ENCODE measurements around the gene SIN3B. TPM values are rescaled to one million over a fixed set of nuclear protein-coding genes. Genes with fewer than 3 reads are reported as not detected.

The SIN3B gene
- polyA plus RNA-seq, 3 donors, result 7.2 to 154 (median 10.2) TPM

GRCh38 chr19:16790051-16790450, 39.1 kb upstream of the SIN3B start:
- intact Hi-C loops (cut with micrococcal nuclease), result no loop called here
- H3K9me3 ChIP-seq (replicated peaks in 1 of 2; ENCODE audit: control insufficient read depth in 1 of 2, insufficient read depth in 1 of 2, low read length in 2 of 2), result peaks cover 6 to 15% of the 10 kb centered on the region in 2 donors
- no peak overlapping the region for H3K4me2 ChIP-seq (replicated peaks; ENCODE audit: extremely low read depth, low read length, poor library complexity, severe bottlenecking)
- H3K4me3 ChIP-seq (replicated peaks in 1 of 3; ENCODE audit: low read depth in 2 of 3, low read length in 3 of 3), result no peak overlapping the region
- DNase-seq, result peak in 1 of 3 donors; percentile 27
- H3K27me3 Mint-ChIP-seq (ENCODE audit: low read depth in 3 of 3), result no peaks in the 10 kb centered on the region
- H3K9me3 Mint-ChIP-seq, result peaks cover 5 to 29% (median 17%) of the 10 kb centered on the region in 7 donors
- H3K4me1 ChIP-seq (ENCODE audit: control insufficient read depth in 1 of 2, insufficient read depth in 2 of 2, low read length in 2 of 2), result peaks cover 29 to 45% of the 10 kb centered on the region in 2 donors
- peaks cover 0 to 12% of the 10 kb centered on the region in 2 donors for H3K36me3 Mint-ChIP-seq
- no peaks in the 10 kb centered on the region for H3K27me3 ChIP-seq (ENCODE audit: control insufficient read depth in 2 of 2, insufficient read depth in 2 of 2, low read length in 2 of 2)
- H3K27ac ChIP-seq (ENCODE audit: low read depth in 1 of 2, low read length in 2 of 2), result peak overlapping the region in 1 of 2 donors; percentile 72
- H4K20me1 ChIP-seq (ENCODE audit: insufficient read depth, low read length), result no peaks in the 10 kb centered on the region
- TF ChIP-seq CTCF (IDR thresholded peaks at IDR 0.05), result no peak
- H3K9ac ChIP-seq (ENCODE audit: insufficient read depth, low read length, poor library complexity, severe bottlenecking), result no peak overlapping the region
- no peak overlapping the region for H3K4me3 Mint-ChIP-seq
- H2AFZ ChIP-seq (ENCODE audit: insufficient read depth, low read depth, low read length, poor library complexity, severe bottlenecking), result no peak overlapping the region
- no peaks in the 10 kb centered on the region for H3K36me3 ChIP-seq (replicated peaks in 1 of 2; ENCODE audit: control insufficient read depth in 1 of 2, insufficient read depth in 2 of 2, low read length in 2 of 2)
- no peaks in the 10 kb centered on the region for H3K79me2 ChIP-seq (ENCODE audit: insufficient read depth, low read length)
- H3K27ac Mint-ChIP-seq, result peak overlapping the region in 4 of 7 donors; percentile 5 to 69 (median 42)
- WGBS (ENCODE audit: insufficient coverage), result no CpG with 5 or more reads among the region's 1 CpG
- peaks cover 46% of the 10 kb centered on the region for H3K4me1 Mint-ChIP-seq

GRCh38 chr19:16791942-16792341, 37.3 kb upstream of the SIN3B start:
- H3K4me2 ChIP-seq (replicated peaks; ENCODE audit: extremely low read depth, low read length, poor library complexity, severe bottlenecking), result no peak overlapping the region
- no peak for DNase-seq
- Mint-ChIP-seq H3K4me3 (no peak overlapping the region), H3K27ac (peak overlapping the region in 2 of 7 donors; percentile 19 to 31), H3K36me3 (peaks cover 2 to 12% of the 10 kb centered on the region in 2 donors), H3K4me1 (peaks cover 57% of the 10 kb centered on the region), H3K27me3 (ENCODE audit: low read depth in 3 of 3) (peaks cover 0 to 3% (median 0%) of the 10 kb centered on the region in 3 donors), H3K9me3 (peaks cover 10 to 44% (median 30%) of the 10 kb centered on the region in 7 donors)
- no peak for TF ChIP-seq CTCF (IDR thresholded peaks at IDR 0.05)
- no peaks in the 10 kb centered on the region for H4K20me1 ChIP-seq (ENCODE audit: insufficient read depth, low read length)
- H3K9me3 ChIP-seq (replicated peaks in 1 of 2; ENCODE audit: control insufficient read depth in 1 of 2, insufficient read depth in 1 of 2, low read length in 2 of 2), result peaks cover 9 to 30% of the 10 kb centered on the region in 2 donors
- no peaks in the 10 kb centered on the region for H3K36me3 ChIP-seq (replicated peaks in 1 of 2; ENCODE audit: control insufficient read depth in 1 of 2, insufficient read depth in 2 of 2, low read length in 2 of 2)
- no peak overlapping the region for H2AFZ ChIP-seq (ENCODE audit: insufficient read depth, low read depth, low read length, poor library complexity, severe bottlenecking)
- H3K27ac ChIP-seq (ENCODE audit: low read depth in 1 of 2, low read length in 2 of 2), result no peak overlapping the region
- peaks cover 35 to 64% of the 10 kb centered on the region in 2 donors for H3K4me1 ChIP-seq (ENCODE audit: control insufficient read depth in 1 of 2, insufficient read depth in 2 of 2, low read length in 2 of 2)
- H3K4me3 ChIP-seq (replicated peaks in 1 of 3; ENCODE audit: low read depth in 2 of 3, low read length in 3 of 3), result no peak overlapping the region
- no peak overlapping the region for H3K9ac ChIP-seq (ENCODE audit: insufficient read depth, low read length, poor library complexity, severe bottlenecking)
- H3K79me2 ChIP-seq (ENCODE audit: insufficient read depth, low read length), result no peaks in the 10 kb centered on the region
- intact Hi-C loops (cut with micrococcal nuclease), result no loop called here
- 78% methylated on average over 8 of the region's 10 CpGs for WGBS (ENCODE audit: insufficient coverage)
- H3K27me3 ChIP-seq (ENCODE audit: control insufficient read depth in 2 of 2, insufficient read depth in 2 of 2, low read length in 2 of 2), result no peaks in the 10 kb centered on the region

Data from CD14-positive monocyte (primary cell).